Measurements from ENCODE around the gene CHEK2. TPM values are rescaled to one million over a fixed set of nuclear protein-coding genes. Genes with fewer than 3 reads are reported as not detected.

The CHEK2 gene
- total RNA-seq = 10.2 TPM

GRCh38 chr22:28741785-28742561, at the start of gene CHEK2, which contains the start of gene HSCB:
TSS of gene CHEK2 (minus strand) at chr22:28741820. CDS start at chr22:28734721, 7,099 bp downstream.
TSS of gene HSCB (plus strand) at chr22:28742039. CDS start at chr22:28742096, 57 bp downstream.

GRCh38 chr22:28772633-28773460, 31.2 kb upstream of the CHEK2 start, which contains the start of gene CCDC117:
TSS of gene CCDC117 (plus strand) at chr22:28772695. CDS start at chr22:28772850, 155 bp downstream.

GRCh38 chr22:28679611-28680287, 61.9 kb downstream of the CHEK2 start, which contains the start of gene TTC28:
TSS of gene TTC28 (minus strand) at chr22:28679840. CDS start at chr22:28679723, 117 bp downstream.

Small RNAs within 50 kb of the gene (small RNA-seq; reads per million reads assigned to genes)
- gene RN7SL162P (ENCODE audit: low replicate concordance) = not detected

Other genes starting within 250 kb of the CHEK2 start
- 77.8 TPM for gene TTC28, start 62.0 kb downstream of the CHEK2 start, total RNA-seq
- gene HSCB, start 219 bp upstream of the CHEK2 start, total RNA-seq = 13.8 TPM
- 21.7 TPM for gene CCDC117, start 30.9 kb upstream of the CHEK2 start, total RNA-seq
- gene XBP1, start 58.7 kb upstream of the CHEK2 start, total RNA-seq = 146 TPM
- 27.7 TPM for gene ZNRF3, start 141.8 kb upstream of the CHEK2 start, total RNA-seq

Measured in metanephros (tissue), 2 donors.